Ishikawa (cell line): ENCODE measurements around the gene TIAM1.

Experiments used
- CEBPB ChIP-seq: IDR thresholded peaks from 2 replicates; pipeline ENCODE4 v1.6.1; 2012
- CREB1 ChIP-seq: IDR thresholded peaks from 2 replicates; pipeline ENCODE4 v1.6.1; 2012; ENCODE audit warnings: low read depth
- EGR1 ChIP-seq: IDR thresholded peaks from 2 replicates; pipeline ENCODE4 v1.6.1; 2012
- EP300 ChIP-seq: IDR thresholded peaks from 2 replicates; pipeline ENCODE4 v1.6.1; 2012; ENCODE audit warnings: borderline replicate concordance
- FOXM1 ChIP-seq: IDR thresholded peaks from 2 replicates; pipeline ENCODE4 v1.6.1; 2012; ENCODE audit warnings: low read depth, borderline replicate concordance
- MAX ChIP-seq: IDR thresholded peaks from 2 replicates; pipeline ENCODE4 v1.6.1; 2012
- NFIC ChIP-seq: IDR thresholded peaks from 2 replicates; pipeline ENCODE4 v1.6.1; 2012
- RAD21 ChIP-seq: IDR thresholded peaks from 2 replicates; pipeline ENCODE4 v1.6.1; 2012; ENCODE audit warnings: low read depth
- REST ChIP-seq: IDR thresholded peaks from 2 replicates; pipeline ENCODE4 v1.6.1; 2012; ENCODE audit warnings: low read depth, mild to moderate bottlenecking
- TAF1 ChIP-seq: IDR thresholded peaks from 2 replicates; pipeline ENCODE4 v1.6.1; 2012; ENCODE audit warnings: low read depth, mild to moderate bottlenecking
- TCF12 ChIP-seq: IDR thresholded peaks from 2 replicates; pipeline ENCODE4 v1.6.1; 2012; ENCODE audit warnings: low read depth
- TEAD4 ChIP-seq: IDR thresholded peaks from 2 replicates; pipeline ENCODE4 v1.6.1; 2012
- USF1 ChIP-seq: IDR thresholded peaks from 2 replicates; pipeline ENCODE4 v1.6.1; 2012
- YY1 ChIP-seq: IDR thresholded peaks from 2 replicates; pipeline ENCODE4 v1.6.1; 2012; ENCODE audit warnings: low read depth
- ZBTB7A ChIP-seq: IDR thresholded peaks from 2 replicates; pipeline ENCODE4 v1.6.1; 2012; ENCODE audit warnings: low read depth

The TIAM1 gene

GRCh38 chr21:31230937-31231336 is 113.1 kb downstream of the TIAM1 start:
- TF ChIP-seq EGR1, result no peak
- no peak for TF ChIP-seq USF1
- no peak for TF ChIP-seq TEAD4
- TF ChIP-seq TAF1, result no peak
- no peak for TF ChIP-seq CREB1
- TF ChIP-seq NFIC, result no peak
- no peak for TF ChIP-seq MAX
- TF ChIP-seq RAD21, result no peak
- TF ChIP-seq YY1, result no peak
- TF ChIP-seq CEBPB, result no peak
- TF ChIP-seq TCF12, result no peak

- TF ChIP-seq REST, result no peak
- no peak for TF ChIP-seq ZBTB7A
- TF ChIP-seq MAX, result no peak
- TF ChIP-seq CREB1, result no peak
- no peak for TF ChIP-seq FOXM1
- TF ChIP-seq NFIC, result no peak
- TF ChIP-seq TCF12, result no peak
- no peak for TF ChIP-seq TEAD4
- no peak for TF ChIP-seq TAF1
- TF ChIP-seq EGR1, result no peak
- no peak for TF ChIP-seq YY1
- no peak for TF ChIP-seq USF1
- no peak for TF ChIP-seq EP300
- no peak for TF ChIP-seq RAD21
- no peak for TF ChIP-seq CEBPB
Observed at GRCh38 chr21:31225713-31226112, 118.3 kb downstream of the TIAM1 start.

GRCh38 chr21:31222142-31222541 is 121.9 kb downstream of the TIAM1 start:
- TF ChIP-seq YY1, result no peak
- TF ChIP-seq TEAD4, result no peak
- TF ChIP-seq RAD21, result no peak
- no peak for TF ChIP-seq EGR1
- TF ChIP-seq MAX, result no peak
- no peak for TF ChIP-seq FOXM1
- no peak for TF ChIP-seq TAF1
- TF ChIP-seq CREB1, result no peak
- no peak for TF ChIP-seq REST

- TF ChIP-seq NFIC (no peak), FOXM1 (no peak), RAD21 (no peak), CREB1 (no peak), TAF1 (no peak), TEAD4 (no peak), CEBPB (no peak), REST (no peak), USF1 (no peak), EGR1 (no peak), TCF12 (no peak), YY1 (no peak), MAX (no peak), ZBTB7A (no peak), EP300 (no peak)
Observed at GRCh38 chr21:31221043-31221442, 123.0 kb downstream of the TIAM1 start.
